GM18867 (cell line): ENCODE results near the gene COX4I2.

Experiments used
- ATAC-seq: cut with Tn5 transposase; IDR thresholded peaks from one replicate; pipeline ENCODE4 v1.9.1; 2021; ENCODE audit warnings: mild to moderate bottlenecking, moderate library complexity; ENCODE audit not compliant: unreplicated experiment

COX4I2 gene

GRCh38 chr20:31693402-31693801, 55.7 kb downstream of the COX4I2 start:
- no peak for ATAC-seq

DNA sequence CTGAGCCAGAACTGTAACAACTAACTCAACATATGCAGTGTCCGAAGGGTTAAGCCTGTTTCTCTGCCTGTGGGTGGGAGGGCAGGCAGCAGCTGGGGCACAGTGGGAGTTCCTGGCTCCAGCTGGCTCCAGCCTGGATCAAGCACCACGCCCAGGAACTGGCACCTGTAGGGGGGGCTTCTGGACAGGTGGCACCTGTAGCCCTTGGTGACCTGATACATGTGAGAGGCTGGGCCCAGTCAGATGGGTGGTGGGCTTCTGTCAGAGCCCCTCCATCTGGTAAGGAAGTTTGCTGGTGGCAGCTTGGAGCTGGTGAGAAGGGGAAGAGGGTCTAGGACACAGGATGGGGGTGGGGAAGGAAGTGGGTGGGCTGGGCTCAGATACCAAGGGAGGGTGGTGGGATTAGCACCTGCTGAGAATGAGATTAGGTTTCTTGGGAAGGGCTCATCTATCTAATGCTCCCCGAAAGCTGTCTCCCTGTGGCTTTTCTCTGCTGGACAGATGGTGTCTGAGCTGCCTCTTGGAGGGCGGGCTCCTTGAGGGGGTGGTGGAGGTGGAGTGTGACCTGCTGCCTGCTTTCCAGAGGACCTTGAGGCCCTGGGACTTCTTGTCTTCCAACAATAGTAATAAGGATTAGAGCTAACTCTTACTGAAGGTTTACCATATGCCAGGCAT, 56.4 kb downstream of the COX4I2 start:
- no peak for ATAC-seq
